HepG2 (cell line): ENCODE results near the gene PGP. TPM values are rescaled to one million over a fixed set of nuclear protein-coding genes. Genes with fewer than 3 reads are reported as not detected.

Experiments used
- ATAC-seq: fragments of 200-7000 bp; cut with Tn5 transposase; 3 replicates; pipeline ENCODE4 v1.9.1; 2020; ENCODE audit warnings: mild to moderate bottlenecking, moderate library complexity
- BruUV-seq: library from RNA; stranded (reverse); fragments of 400-500 nt; replicated peaks from 2 replicates; lab custom pipeline; 2021; lab: Mats Ljungman, UMichigan
- CTCF ChIA-PET: fragments of 300-600 bp; formaldehyde crosslinking; extraction: SDS; loops from one replicate; lab custom pipeline; 2021; ENCODE audit warnings: low total read pairs, inconsistent platforms, low intra/inter-chr PET ratio; lab: Yijun Ruan, JAX
- POLR2A ChIA-PET: fragments of 350-600 bp; sonication (Branson Sonifier 250); formaldehyde crosslinking; loops from one replicate; lab custom pipeline; 2020; ENCODE audit warnings: antibody characterized with exemption, inconsistent platforms; lab: Yijun Ruan, JAX
- DNase-seq: peaks from one replicate; pipeline ENCODE4 v3.0.0-alpha.2; 2015; ENCODE audit warnings: low spot score
- FAIRE-seq: peaks from 3 replicates; lab custom pipeline; 2011; peaks lifted over from hg19 to GRCh38; lab: Jason Lieb, UNC
- H2AFZ ChIP-seq: one replicate; pipeline ENCODE4 v1.6.1; 2011; ENCODE audit warnings: low read length, inconsistent platforms
- H3K27ac ChIP-seq: fragments of 300-600 bp; 3 replicates; pipeline ENCODE4 v1.8.0; 2011; ENCODE audit warnings: mixed run types, mild to moderate bottlenecking, mixed read lengths, low read length, inconsistent platforms; ENCODE audit not compliant: insufficient read depth; ENCODE audit errors: extremely low read length
- H3K27me3 ChIP-seq, 2 experiments: fragments of 200-600 bp in 1 of 2; 2 replicates in 1 of 2; 3 replicates in 1 of 2; pipeline versions ENCODE4 v1.6.0 to v1.8.0; 2011; ENCODE audit warnings: low read length in 2 of 2, mild to moderate bottlenecking in 2 of 2, moderate library complexity in 2 of 2, inconsistent platforms in 1 of 2; ENCODE audit not compliant: insufficient read depth in 2 of 2, control insufficient read depth in 1 of 2
- H3K36me3 ChIP-seq, 2 experiments: fragments of 200-600 bp in 1 of 2; replicated peaks in 1 of 2; 2 replicates in 1 of 2; 3 replicates in 1 of 2; pipeline versions ENCODE4 v1.5.1 to v1.8.0; 2011; ENCODE audit warnings: low read length in 2 of 2, inconsistent platforms in 1 of 2; ENCODE audit not compliant: insufficient read depth in 2 of 2, control insufficient read depth in 1 of 2
- H3K4me1 ChIP-seq: 2 replicates; pipeline ENCODE4 v1.5.1; 2012; ENCODE audit warnings: low read length, inconsistent platforms; ENCODE audit not compliant: insufficient read depth
- H3K4me2 ChIP-seq: 2 replicates; pipeline ENCODE4 v1.6.0; 2011; ENCODE audit warnings: low read depth, low read length, inconsistent platforms
- H3K4me3 ChIP-seq, 3 experiments: fragments of 200-600 bp in 1 of 3; sonication (generic), shearing (Covaris generic) in 1 of 3; replicated peaks in 1 of 3; 2 replicates each; pipeline ENCODE4 v1.5.1; 2011 to 2016; ENCODE audit warnings: low read length in 3 of 3, inconsistent platforms in 2 of 3, low read depth in 2 of 3, mild to moderate bottlenecking in 2 of 3, control low read depth in 1 of 3, mixed read lengths in 1 of 3; ENCODE audit not compliant: insufficient read depth in 1 of 3
- H3K79me2 ChIP-seq: one replicate; pipeline ENCODE4 v1.6.1; 2011; ENCODE audit warnings: low read length, inconsistent platforms; ENCODE audit not compliant: insufficient read depth
- H3K9ac ChIP-seq: 2 replicates; pipeline ENCODE4 v1.6.0; 2011; ENCODE audit warnings: mild to moderate bottlenecking, low read depth, low read length, inconsistent platforms; ENCODE audit not compliant: insufficient read depth
- H3K9me3 ChIP-seq: 2 replicates; pipeline ENCODE4 v1.5.1; 2012; ENCODE audit warnings: mild to moderate bottlenecking, low read length
- H4K20me1 ChIP-seq: 2 replicates; pipeline ENCODE4 v1.6.0; 2011; ENCODE audit warnings: inconsistent platforms, mild to moderate bottlenecking, low read length, moderate library complexity; ENCODE audit not compliant: insufficient read depth
- ELF1 ChIP-seq: sonication (generic); formaldehyde crosslinking; IDR thresholded peaks from 2 replicates; pipeline ENCODE4 v1.4.0; 2020; ENCODE audit warnings: missing genetic modification reagents
- EZH2 ChIP-seq: conservative IDR thresholded peaks from 2 replicates; pipeline ENCODE4 v1.6.1; 2012; ENCODE audit warnings: mild to moderate bottlenecking, low read depth, low read length, moderate library complexity
- JUN ChIP-seq: sonication (generic); formaldehyde crosslinking; IDR thresholded peaks from 2 replicates; pipeline ENCODE4 v1.4.0; 2020; ENCODE audit warnings: mild to moderate bottlenecking, missing genetic modification reagents
- MIXL1 ChIP-seq: IDR thresholded peaks from 2 replicates; pipeline ENCODE4 v1.6.1; 2016
- PAX8 ChIP-seq: sonication (generic); formaldehyde crosslinking; IDR thresholded peaks from 2 replicates; pipeline ENCODE4 v1.8.0; 2022; ENCODE audit warnings: mild to moderate bottlenecking, missing genetic modification reagents, borderline replicate concordance
- RARA ChIP-seq: IDR thresholded peaks from 2 replicates; pipeline ENCODE4 v1.6.1; 2016; ENCODE audit warnings: missing genetic modification reagents, missing compliant biosample characterization
- RXRB ChIP-seq: IDR thresholded peaks from 2 replicates; pipeline ENCODE4 v1.6.1; 2016; ENCODE audit warnings: borderline replicate concordance, missing genetic modification reagents, missing compliant biosample characterization
- SETDB1 ChIP-seq: sonication (generic); formaldehyde crosslinking; IDR thresholded peaks from 2 replicates; pipeline ENCODE4 v1.5.1; 2020; ENCODE audit warnings: missing genetic modification reagents, mild to moderate bottlenecking, borderline replicate concordance
- STAG1 ChIP-seq: sonication (generic); formaldehyde crosslinking; IDR thresholded peaks from 2 replicates; pipeline ENCODE4 v1.4.0; 2020; ENCODE audit warnings: missing genetic modification reagents
- TARDBP ChIP-seq: sonication (generic); formaldehyde crosslinking; IDR thresholded peaks from 2 replicates; pipeline ENCODE4 v1.8.0; 2022; ENCODE audit warnings: mild to moderate bottlenecking, missing genetic modification reagents
- TOE1 ChIP-seq: sonication (generic); formaldehyde crosslinking; IDR thresholded peaks from 2 replicates; pipeline ENCODE4 v1.4.0; 2020; ENCODE audit warnings: mild to moderate bottlenecking, missing genetic modification reagents
- ZEB1 ChIP-seq: IDR thresholded peaks from 2 replicates; pipeline ENCODE4 v1.6.1; 2012; ENCODE audit warnings: mild to moderate bottlenecking, low read depth, inconsistent platforms; ENCODE audit not compliant: insufficient replicate concordance
- ZKSCAN1 ChIP-seq: fragments of 150-350 bp; IDR thresholded peaks from 2 replicates; pipeline ENCODE4 v1.6.1; 2014; ENCODE audit warnings: low read length
- ZNF326 ChIP-seq: sonication (generic); formaldehyde crosslinking; IDR thresholded peaks from 2 replicates; pipeline ENCODE4 v1.4.0; 2020; ENCODE audit warnings: missing genetic modification reagents, borderline replicate concordance
- ZNF496 ChIP-seq: sonication (generic); formaldehyde crosslinking; IDR thresholded peaks from 2 replicates; pipeline ENCODE4 v1.8.1; 2023; ENCODE audit warnings: mild to moderate bottlenecking, moderate library complexity, missing genetic modification reagents; ENCODE audit not compliant: insufficient replicate concordance
- ZSCAN29 ChIP-seq: sonication (generic); formaldehyde crosslinking; conservative IDR thresholded peaks from 2 replicates; pipeline ENCODE4 v1.4.0; 2020; ENCODE audit warnings: mild to moderate bottlenecking, missing genetic modification reagents
- WGBS: methylation state at CpG from one replicate; pipeline ENCODE4 v1.1.6; 2017; ENCODE audit warnings: low lambda C conversion rate; 5-methylcytosine and 5-hydroxymethylcytosine counted together
- in situ Hi-C: cut with HindIII; loops from 2 replicates; pipeline ENCODE4 v1.10.0; 2017; ENCODE audit warnings: low pct_unique_long_range_greater_than_20kb; ENCODE audit not compliant: extremely low pct_ligation_motif_present
- intact Hi-C: fragments of 100-400 bp; cut with micrococcal nuclease; formaldehyde crosslinking; loops from one replicate; pipeline ENCODE4 v1.10.0; 2022; ENCODE audit not compliant: unreplicated experiment
- polyA plus RNA-seq, 8 experiments: library from polyadenylated mRNA; depleted of rRNA in 3 of 8; stranded (reverse) in 7 of 8; unstranded in 1 of 8; fragments of >200 nt; fragmentation: Illumina TruSeq in 4 of 8; extraction: Trizol in 4 of 8; gene quantifications; 2 replicates each; pipeline versions ENCODE4 v1.2.1 to v1.2.3, GENCODE V29; 2011 to 2016; ENCODE audit warnings: low read depth in 4 of 8, missing spikeins in 1 of 8, mixed read lengths in 1 of 8; ENCODE audit not compliant: insufficient read depth in 1 of 8
- total RNA-seq, 5 experiments: library from RNA; depleted of rRNA; stranded (reverse); fragments of >200 nt; fragmentation: Illumina TruSeq; extraction: Trizol; gene quantifications; 2 replicates each; pipeline ENCODE4 v1.2.3, GENCODE V29; 2016; ENCODE audit warnings: low read depth in 1 of 5
- TF ChIP-seq, protein P1 (sequence below): sonication (generic); formaldehyde crosslinking; IDR thresholded peaks from 2 replicates; pipeline ENCODE4 v1.9.0; 2021; ENCODE audit warnings: missing genetic modification reagents, mild to moderate bottlenecking, borderline replicate concordance
- TF ChIP-seq, protein P2 (sequence below): sonication (generic); formaldehyde crosslinking; IDR thresholded peaks from 2 replicates; pipeline ENCODE4 v1.4.0; 2020; ENCODE audit warnings: low read depth, mild to moderate bottlenecking, missing genetic modification reagents
- TF ChIP-seq, protein P3 (sequence below): sonication (generic); formaldehyde crosslinking; IDR thresholded peaks from 2 replicates; pipeline ENCODE4 v1.4.0; 2020; ENCODE audit warnings: missing genetic modification reagents
- TF ChIP-seq, protein P4 (sequence below): sonication (generic); formaldehyde crosslinking; IDR thresholded peaks from 2 replicates; pipeline ENCODE4 v1.4.0; 2020; ENCODE audit warnings: missing genetic modification reagents, low read depth, mild to moderate bottlenecking, borderline replicate concordance

Gene PGP
- total and polyA plus RNA-seq, 2 of the 13 experiments (the other 11 are each of a cell fraction or from before 2014, with no cell fraction given) = 7.3 to 18.3 TPM

DNA sequence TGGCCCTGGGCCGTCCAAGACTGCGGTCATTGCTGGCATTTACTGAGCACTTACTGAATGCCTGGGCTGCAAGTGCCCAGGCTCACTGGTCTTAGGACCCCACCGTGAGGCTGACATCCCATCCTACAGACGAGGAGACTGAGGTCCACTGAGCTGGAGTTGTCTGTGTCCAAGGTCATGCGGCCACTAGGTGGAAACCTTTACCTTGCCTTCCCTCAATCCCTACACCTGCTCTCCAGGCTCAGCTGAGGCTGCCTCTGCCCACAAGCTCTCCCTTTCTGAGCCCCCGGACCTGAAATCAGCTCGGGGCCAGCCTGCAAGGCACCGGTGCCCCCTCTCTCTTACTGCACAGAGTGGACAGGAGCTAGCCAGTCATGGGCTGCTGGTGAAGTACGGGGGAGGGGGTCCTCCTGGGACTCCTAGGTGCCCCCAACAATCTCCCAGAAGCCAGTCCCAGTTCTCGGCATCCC, 19.8 kb downstream of the PGP start:
- H3K27ac ChIP-seq = no peak overlapping the region
- H3K4me2 ChIP-seq = peak overlapping the region; percentile 71
- H3K27me3 ChIP-seq = peaks cover 2 to 33% of the 10 kb centered on the region in 2 experiments; a peak in 3 of 5 replicates
- FAIRE-seq (peak; percentile 71), DNase-seq (peak; percentile 67), ATAC-seq (peak; percentile 68)
- H3K9ac ChIP-seq = peak overlapping the region; percentile 44; the same call in 1 of the 2 replicates
- POLR2A ChIA-PET = interaction anchor here (0.8 to 2.9 kb wide), 9 partner anchors 10 to 56 kb away, joined by 3 to 19 read pairs (median 4); partner anchors contain the start of genes E4F1, ECI1, PGP and TRAF7
- H3K4me3 ChIP-seq = peak overlapping the region; percentile 9 to 66 (median 53); a peak in 4 of 6 replicates
- no TSS peak for BruUV-seq
- no peak overlapping the region for H2AFZ ChIP-seq
- CTCF ChIA-PET = interaction anchor here (1.6 kb wide), 1 partner anchor 56 kb away, joined by 6 read pairs; the partner anchor contains the start of gene ECI1
- H3K79me2 ChIP-seq = no peaks in the 10 kb centered on the region
- no peaks in the 10 kb centered on the region for H4K20me1 ChIP-seq
- in situ Hi-C loops = no loop called here
- peaks cover 59% of the 10 kb centered on the region for H3K4me1 ChIP-seq
- intact Hi-C loops = loop anchor here (5.0 kb wide), 2 partner anchors 33 to 57 kb away; partner anchors contain the start of gene ECI1
- 6% methylated on average over 6 of the region's 10 CpGs for WGBS
- H3K9me3 ChIP-seq = no peaks in the 10 kb centered on the region
- H3K36me3 ChIP-seq = no peaks in the 10 kb centered on the region
- TF ChIP-seq RXRB (CRISPR knock-in tag) (no peak), ZNF326 (CRISPR knock-in tag) (no peak), TARDBP (CRISPR knock-in tag) (peak; percentile 42; the same call in 1 of the 2 replicates), ZEB1 (peak; percentile 21), ELF1 (0 out of 2 replicates have a peak, but pooled peaks have one; percentile 24), RARA (CRISPR knock-in tag) (no peak), SETDB1 (CRISPR knock-in tag) (no peak), STAG1 (CRISPR knock-in tag) (peak; percentile 90), EZH2 (no peak), ZNF496 (CRISPR knock-in tag) (no peak), TOE1 (CRISPR knock-in tag) (no peak), PAX8 (CRISPR knock-in tag) (no peak), JUN (CRISPR knock-in tag) (no peak), ZKSCAN1 (no peak), ZSCAN29 (no peak), MIXL1 (CRISPR knock-in tag) (no peak)
- TF ChIP-seq, protein P1, sequence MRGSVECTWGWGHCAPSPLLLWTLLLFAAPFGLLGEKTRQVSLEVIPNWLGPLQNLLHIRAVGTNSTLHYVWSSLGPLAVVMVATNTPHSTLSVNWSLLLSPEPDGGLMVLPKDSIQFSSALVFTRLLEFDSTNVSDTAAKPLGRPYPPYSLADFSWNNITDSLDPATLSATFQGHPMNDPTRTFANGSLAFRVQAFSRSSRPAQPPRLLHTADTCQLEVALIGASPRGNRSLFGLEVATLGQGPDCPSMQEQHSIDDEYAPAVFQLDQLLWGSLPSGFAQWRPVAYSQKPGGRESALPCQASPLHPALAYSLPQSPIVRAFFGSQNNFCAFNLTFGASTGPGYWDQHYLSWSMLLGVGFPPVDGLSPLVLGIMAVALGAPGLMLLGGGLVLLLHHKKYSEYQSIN (CRISPR knock-in tag) = no peak
- TF ChIP-seq, protein P2, sequence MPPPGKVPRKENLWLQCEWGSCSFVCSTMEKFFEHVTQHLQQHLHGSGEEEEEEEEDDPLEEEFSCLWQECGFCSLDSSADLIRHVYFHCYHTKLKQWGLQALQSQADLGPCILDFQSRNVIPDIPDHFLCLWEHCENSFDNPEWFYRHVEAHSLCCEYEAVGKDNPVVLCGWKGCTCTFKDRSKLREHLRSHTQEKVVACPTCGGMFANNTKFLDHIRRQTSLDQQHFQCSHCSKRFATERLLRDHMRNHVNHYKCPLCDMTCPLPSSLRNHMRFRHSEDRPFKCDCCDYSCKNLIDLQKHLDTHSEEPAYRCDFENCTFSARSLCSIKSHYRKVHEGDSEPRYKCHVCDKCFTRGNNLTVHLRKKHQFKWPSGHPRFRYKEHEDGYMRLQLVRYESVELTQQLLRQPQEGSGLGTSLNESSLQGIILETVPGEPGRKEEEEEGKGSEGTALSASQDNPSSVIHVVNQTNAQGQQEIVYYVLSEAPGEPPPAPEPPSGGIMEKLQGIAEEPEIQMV = 0 out of 2 replicates have a peak, but pooled peaks have one; percentile 45
- TF ChIP-seq, protein P3, sequence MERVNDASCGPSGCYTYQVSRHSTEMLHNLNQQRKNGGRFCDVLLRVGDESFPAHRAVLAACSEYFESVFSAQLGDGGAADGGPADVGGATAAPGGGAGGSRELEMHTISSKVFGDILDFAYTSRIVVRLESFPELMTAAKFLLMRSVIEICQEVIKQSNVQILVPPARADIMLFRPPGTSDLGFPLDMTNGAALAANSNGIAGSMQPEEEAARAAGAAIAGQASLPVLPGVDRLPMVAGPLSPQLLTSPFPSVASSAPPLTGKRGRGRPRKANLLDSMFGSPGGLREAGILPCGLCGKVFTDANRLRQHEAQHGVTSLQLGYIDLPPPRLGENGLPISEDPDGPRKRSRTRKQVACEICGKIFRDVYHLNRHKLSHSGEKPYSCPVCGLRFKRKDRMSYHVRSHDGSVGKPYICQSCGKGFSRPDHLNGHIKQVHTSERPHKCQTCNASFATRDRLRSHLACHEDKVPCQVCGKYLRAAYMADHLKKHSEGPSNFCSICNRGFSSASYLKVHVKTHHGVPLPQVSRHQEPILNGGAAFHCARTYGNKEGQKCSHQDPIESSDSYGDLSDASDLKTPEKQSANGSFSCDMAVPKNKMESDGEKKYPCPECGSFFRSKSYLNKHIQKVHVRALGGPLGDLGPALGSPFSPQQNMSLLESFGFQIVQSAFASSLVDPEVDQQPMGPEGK = peak; percentile 57; the same call in 1 of the 2 replicates
- TF ChIP-seq, protein P4, sequence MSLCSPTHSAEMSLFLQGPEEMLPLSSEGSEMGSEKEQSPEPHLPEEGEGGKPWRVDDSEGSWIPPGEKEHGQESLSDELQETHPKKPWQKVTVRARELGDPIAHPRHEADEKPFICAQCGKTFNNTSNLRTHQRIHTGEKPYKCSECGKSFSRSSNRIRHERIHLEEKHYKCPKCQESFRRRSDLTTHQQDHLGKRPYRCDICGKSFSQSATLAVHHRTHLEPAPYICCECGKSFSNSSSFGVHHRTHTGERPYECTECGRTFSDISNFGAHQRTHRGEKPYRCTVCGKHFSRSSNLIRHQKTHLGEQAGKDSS = 0 out of 2 replicates have a peak, but pooled peaks have one; percentile 39
